Measurements from ENCODE around the gene SIK3. TPM values are rescaled to one million over a fixed set of nuclear protein-coding genes. Genes with fewer than 3 reads are reported as not detected.

SIK3 gene
- total and polyA plus RNA-seq, 2 experiments from 2014 or later = 6.1 to 33.9 TPM

- Histone ChIP-seq H3K4me1 (ENCODE audit: insufficient read depth) (peaks cover 6% of the 10 kb centered on the region; the same call in 1 of the 2 replicates), H3K36me3 (ENCODE audit: insufficient read depth) (no peaks in the 10 kb centered on the region), H3F3A (replicated peaks; ENCODE audit: low read depth) (no peaks in the 10 kb centered on the region), H2AFZ (no peak overlapping the region), H3K79me2 (replicated peaks; ENCODE audit: insufficient read depth) (peaks cover 98% of the 10 kb centered on the region), H3K27me3 (ENCODE audit: insufficient read depth) (no peaks in the 10 kb centered on the region), H3K27ac (ENCODE audit: low read depth) (no peak overlapping the region), H3K4me2 (no peak overlapping the region), H3K4me3 (no peak overlapping the region), H3K9me2 (ENCODE audit: insufficient read depth) (no peaks in the 10 kb centered on the region), H4K20me1 (replicated peaks; ENCODE audit: insufficient read depth) (no peaks in the 10 kb centered on the region; the same call in 1 of the 2 replicates)
- no peaks in the 10 kb centered on the region for H3K27me3 Mint-ChIP-seq (ENCODE audit: insufficient read depth, low read depth, poor library complexity)
- H3K36me3 Mint-ChIP-seq (ENCODE audit: low read depth) = no peaks in the 10 kb centered on the region
- no peak for TF ChIP-seq JUNB (IDR thresholded peaks at IDR 0.05; ENCODE audit: unreplicated experiment)
- no peak for TF ChIP-seq REST (IDR thresholded peaks at IDR 0.05; ENCODE audit: unreplicated experiment)
- TF ChIP-seq NANOG (IDR thresholded peaks at IDR 0.05; ENCODE audit: borderline replicate concordance) = no peak
- TF ChIP-seq ZNF331 (CRISPR knock-in tag; IDR thresholded peaks at IDR 0.05; ENCODE audit: low read depth) = no peak
- no peak for TF ChIP-seq ETS1 (IDR thresholded peaks at IDR 0.05)
- no peak overlapping the region for H3K27ac Mint-ChIP-seq
- no peaks in the 10 kb centered on the region for H3K9me3 Mint-ChIP-seq
- DNase-seq (ENCODE audit: low spot score) (no peak), ATAC-seq (no peak)
- no peak overlapping the region for H3K4me3 Mint-ChIP-seq
- peaks cover 15% of the 10 kb centered on the region for H3K4me1 Mint-ChIP-seq
Measured at GRCh38 chr11:117064275-117064674, 34.0 kb downstream of the SIK3 start.

- Histone ChIP-seq H3K4me2 (no peak overlapping the region), H3K9me2 (ENCODE audit: insufficient read depth) (no peaks in the 10 kb centered on the region), H3K79me2 (replicated peaks; ENCODE audit: insufficient read depth) (peaks cover 99% of the 10 kb centered on the region), H3K27me3 (ENCODE audit: insufficient read depth) (no peaks in the 10 kb centered on the region), H3K4me1 (ENCODE audit: insufficient read depth) (peaks cover 11% of the 10 kb centered on the region; the same call in 1 of the 2 replicates), H3K36me3 (ENCODE audit: insufficient read depth) (no peaks in the 10 kb centered on the region), H3K27ac (ENCODE audit: low read depth) (no peak overlapping the region), H3K4me3 (no peak overlapping the region), H4K20me1 (replicated peaks; ENCODE audit: insufficient read depth) (peaks cover 3% of the 10 kb centered on the region; the same call in 1 of the 2 replicates), H3F3A (replicated peaks; ENCODE audit: low read depth) (no peaks in the 10 kb centered on the region), H2AFZ (no peak overlapping the region)
- Mint-ChIP-seq H3K4me3 (no peak overlapping the region), H3K4me1 (peaks cover 22% of the 10 kb centered on the region), H3K27ac (no peak overlapping the region), H3K9me3 (no peaks in the 10 kb centered on the region), H3K27me3 (ENCODE audit: insufficient read depth, low read depth, poor library complexity) (no peaks in the 10 kb centered on the region), H3K36me3 (ENCODE audit: low read depth) (no peaks in the 10 kb centered on the region)
- TF ChIP-seq JUNB (IDR thresholded peaks at IDR 0.05; ENCODE audit: unreplicated experiment) (no peak), EZH2 (IDR thresholded peaks at IDR 0.05; ENCODE audit: low read depth, unreplicated experiment) (no peak), ETS1 (IDR thresholded peaks at IDR 0.05) (no peak), NANOG (IDR thresholded peaks at IDR 0.05; ENCODE audit: borderline replicate concordance) (no peak)
- ATAC-seq (no peak), DNase-seq (ENCODE audit: low spot score) (no peak)
Measured at GRCh38 chr11:117062498-117062897, 35.7 kb downstream of the SIK3 start.

All from GM23338 (cell line).